Measurements from ENCODE around the gene NR0B1.

Gene NR0B1

GRCh38 chrX:30270639-30271038 lies 38.6 kb downstream of the NR0B1 start:
- DNase-seq (ENCODE audit: low read depth, low spot score), result no peak
- no CpG with 5 or more reads among the region's 3 CpGs for WGBS (ENCODE audit: insufficient coverage, insufficient read length)
- H3K9me3 ChIP-seq (ENCODE audit: control insufficient read depth, insufficient read depth, low read length), result no peaks in the 10 kb centered on the region
- no peak overlapping the region for H3K27ac ChIP-seq (ENCODE audit: low read length)
- no peaks in the 10 kb centered on the region for H3K27me3 ChIP-seq (ENCODE audit: control insufficient read depth, insufficient read depth, low read length)
- no peaks in the 10 kb centered on the region for H3K4me1 ChIP-seq (ENCODE audit: control insufficient read depth, insufficient read depth, low read length)
- no peak overlapping the region for H3K4me3 ChIP-seq (ENCODE audit: low read length)
- no peaks in the 10 kb centered on the region for H3K36me3 ChIP-seq (ENCODE audit: control insufficient read depth, insufficient read depth, low read length)

- no peaks in the 10 kb centered on the region for H3K27me3 ChIP-seq (ENCODE audit: control insufficient read depth, insufficient read depth, low read length)
- WGBS (ENCODE audit: insufficient coverage, insufficient read length), result no CpG with 5 or more reads among the region's 1 CpG
- H3K4me3 ChIP-seq (ENCODE audit: low read length), result no peak overlapping the region
- H3K9me3 ChIP-seq (ENCODE audit: control insufficient read depth, insufficient read depth, low read length), result no peaks in the 10 kb centered on the region
- H3K4me1 ChIP-seq (ENCODE audit: control insufficient read depth, insufficient read depth, low read length), result no peaks in the 10 kb centered on the region
- H3K27ac ChIP-seq (ENCODE audit: low read length), result no peak overlapping the region
- DNase-seq (ENCODE audit: low read depth, low spot score), result no peak
- no peaks in the 10 kb centered on the region for H3K36me3 ChIP-seq (ENCODE audit: control insufficient read depth, insufficient read depth, low read length)
Measured at GRCh38 chrX:30262763-30263162, 46.4 kb downstream of the NR0B1 start.

- H3K27me3 ChIP-seq (ENCODE audit: control insufficient read depth, insufficient read depth, low read length), result no peaks in the 10 kb centered on the region
- H3K36me3 ChIP-seq (ENCODE audit: control insufficient read depth, insufficient read depth, low read length), result no peaks in the 10 kb centered on the region
- H3K4me3 ChIP-seq (ENCODE audit: low read length), result no peak overlapping the region
- no peak for DNase-seq (ENCODE audit: low read depth, low spot score)
- H3K27ac ChIP-seq (ENCODE audit: low read length), result no peak overlapping the region
- H3K9me3 ChIP-seq (ENCODE audit: control insufficient read depth, insufficient read depth, low read length), result no peaks in the 10 kb centered on the region
- H3K4me1 ChIP-seq (ENCODE audit: control insufficient read depth, insufficient read depth, low read length), result no peaks in the 10 kb centered on the region
Measured at GRCh38 chrX:30261012-30261411, 48.2 kb downstream of the NR0B1 start.

- Histone ChIP-seq H3K4me1 (ENCODE audit: control insufficient read depth, insufficient read depth, low read length) (no peaks in the 10 kb centered on the region), H3K27me3 (ENCODE audit: control insufficient read depth, insufficient read depth, low read length) (no peaks in the 10 kb centered on the region), H3K27ac (ENCODE audit: low read length) (no peak overlapping the region), H3K9me3 (ENCODE audit: control insufficient read depth, insufficient read depth, low read length) (no peaks in the 10 kb centered on the region), H3K36me3 (ENCODE audit: control insufficient read depth, insufficient read depth, low read length) (no peaks in the 10 kb centered on the region), H3K4me3 (ENCODE audit: low read length) (no peak overlapping the region)
- WGBS (ENCODE audit: insufficient coverage, insufficient read length), result no CpG with 5 or more reads among the region's 2 CpGs
- no peak for DNase-seq (ENCODE audit: low read depth, low spot score)
Measured at GRCh38 chrX:30259927-30260326, 49.3 kb downstream of the NR0B1 start.

Data from iPS DF 6.9 (cell line).